Loucy (cell line): Measurements from ENCODE around the gene BAD.

Source experiments
- H2AFZ ChIP-seq: fragments of 200-600 bp; sonication (generic); 2 replicates; pipeline ENCODE4 v1.6.0; 2016; ENCODE audit warnings: antibody characterized with exemption, mild to moderate bottlenecking, low read length, moderate library complexity
- H3F3A ChIP-seq: fragments of 200-600 bp; 2 replicates; pipeline ENCODE4 v1.6.0; 2016; ENCODE audit warnings: antibody characterized with exemption, low read depth, mild to moderate bottlenecking
- H3K27me3 ChIP-seq: fragments of 200-600 bp; sonication (generic); 2 replicates; pipeline ENCODE4 v1.6.1; 2014; ENCODE audit warnings: low read length, mild to moderate bottlenecking; ENCODE audit not compliant: insufficient read depth, poor library complexity, severe bottlenecking
- H3K36me3 ChIP-seq: fragments of 200-600 bp; sonication (generic); 2 replicates; pipeline ENCODE4 v1.6.1; 2016; ENCODE audit warnings: low read length; ENCODE audit not compliant: insufficient read depth
- H3K4me1 ChIP-seq: fragments of 200-600 bp; sonication (generic); 2 replicates; pipeline ENCODE4 v1.5.1; 2014; ENCODE audit warnings: low read length, mild to moderate bottlenecking; ENCODE audit not compliant: insufficient read depth, poor library complexity, severe bottlenecking
- H3K4me2 ChIP-seq: fragments of 200-600 bp; sonication (generic); 2 replicates; pipeline ENCODE4 v1.6.0; 2014; ENCODE audit warnings: antibody characterized with exemption, low read length, low read depth, mild to moderate bottlenecking; ENCODE audit not compliant: poor library complexity, severe bottlenecking
- H3K4me3 ChIP-seq: fragments of 200-600 bp; sonication (generic); 2 replicates; pipeline ENCODE4 v1.5.1; 2014; ENCODE audit warnings: low read length, mild to moderate bottlenecking, mixed read lengths; ENCODE audit not compliant: poor library complexity, severe bottlenecking
- H3K79me2 ChIP-seq: fragments of 200-600 bp; sonication (generic); 2 replicates; pipeline ENCODE4 v1.6.1; 2014; ENCODE audit warnings: low read length; ENCODE audit not compliant: insufficient read depth
- H3K9ac ChIP-seq: fragments of 200-600 bp; sonication (generic); 2 replicates; pipeline ENCODE4 v1.6.0; 2014; ENCODE audit warnings: mild to moderate bottlenecking, low read depth, low read length, moderate library complexity; ENCODE audit not compliant: poor library complexity, severe bottlenecking
- H3K9me2 ChIP-seq: fragments of 200-600 bp; sonication (generic); replicated peaks from 2 replicates; pipeline ENCODE4 v1.6.1; 2016; ENCODE audit warnings: low read depth, low read length, mixed read lengths
- H3K9me3 ChIP-seq: fragments of 200-600 bp; sonication (generic); 2 replicates; pipeline ENCODE4 v1.6.1; 2014; ENCODE audit warnings: mild to moderate bottlenecking, antibody characterized with exemption, low read length, low read depth; ENCODE audit not compliant: insufficient read depth
- H4K20me1 ChIP-seq: fragments of 200-600 bp; sonication (generic); 2 replicates; pipeline ENCODE4 v1.6.0; 2014; ENCODE audit warnings: antibody characterized with exemption, low read length, mild to moderate bottlenecking; ENCODE audit not compliant: insufficient read depth, poor library complexity, severe bottlenecking
- EZH2phosphoT487 ChIP-seq: fragments of 200-600 bp; IDR thresholded peaks from 2 replicates; pipeline ENCODE4 v1.6.1; 2018; ENCODE audit warnings: antibody characterized with exemption, mild to moderate bottlenecking, moderate library complexity, borderline replicate concordance
- TF ChIP-seq, protein P1 (sequence below): fragments of 200-600 bp; sonication (generic); conservative IDR thresholded peaks from 2 replicates; pipeline ENCODE4 v1.5.1; 2014; ENCODE audit warnings: mild to moderate bottlenecking, antibody characterized with exemption, low read length

The BAD gene

DNA sequence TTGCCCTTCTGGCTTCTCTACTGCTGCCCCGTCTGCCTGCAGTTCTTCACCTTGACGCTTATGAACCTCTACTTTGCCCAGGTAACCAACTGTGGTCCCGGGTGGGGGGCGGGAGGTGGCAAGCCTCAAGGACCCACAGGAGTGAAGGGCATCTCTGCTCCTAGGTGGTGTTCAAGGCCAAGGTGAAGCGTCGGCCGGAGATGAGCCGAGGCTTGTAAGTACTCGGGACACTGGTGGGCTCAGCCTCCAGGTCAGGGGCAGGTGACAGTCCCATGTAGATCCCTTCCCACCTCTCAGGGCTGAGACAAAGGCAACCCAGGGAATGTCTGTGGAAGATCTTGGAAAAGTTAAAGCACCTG, 2.3 kb upstream of the BAD start:
- Histone ChIP-seq H3K36me3 (no peaks in the 10 kb centered on the region), H3K9me2 (no peaks in the 10 kb centered on the region), H3K4me2 (peak overlapping the region; percentile 96), H3K9ac (peak overlapping the region; percentile 87), H4K20me1 (no peaks in the 10 kb centered on the region), H3K9me3 (no peaks in the 10 kb centered on the region), H2AFZ (no peak overlapping the region), H3F3A (no peaks in the 10 kb centered on the region), H3K27me3 (no peaks in the 10 kb centered on the region), H3K4me3 (peak overlapping the region; percentile 99), H3K4me1 (peaks cover 8% of the 10 kb centered on the region), H3K79me2 (peaks cover 10% of the 10 kb centered on the region; the same call in 1 of the 2 replicates)
- no peak for TF ChIP-seq EZH2phosphoT487
- TF ChIP-seq, protein P1, sequence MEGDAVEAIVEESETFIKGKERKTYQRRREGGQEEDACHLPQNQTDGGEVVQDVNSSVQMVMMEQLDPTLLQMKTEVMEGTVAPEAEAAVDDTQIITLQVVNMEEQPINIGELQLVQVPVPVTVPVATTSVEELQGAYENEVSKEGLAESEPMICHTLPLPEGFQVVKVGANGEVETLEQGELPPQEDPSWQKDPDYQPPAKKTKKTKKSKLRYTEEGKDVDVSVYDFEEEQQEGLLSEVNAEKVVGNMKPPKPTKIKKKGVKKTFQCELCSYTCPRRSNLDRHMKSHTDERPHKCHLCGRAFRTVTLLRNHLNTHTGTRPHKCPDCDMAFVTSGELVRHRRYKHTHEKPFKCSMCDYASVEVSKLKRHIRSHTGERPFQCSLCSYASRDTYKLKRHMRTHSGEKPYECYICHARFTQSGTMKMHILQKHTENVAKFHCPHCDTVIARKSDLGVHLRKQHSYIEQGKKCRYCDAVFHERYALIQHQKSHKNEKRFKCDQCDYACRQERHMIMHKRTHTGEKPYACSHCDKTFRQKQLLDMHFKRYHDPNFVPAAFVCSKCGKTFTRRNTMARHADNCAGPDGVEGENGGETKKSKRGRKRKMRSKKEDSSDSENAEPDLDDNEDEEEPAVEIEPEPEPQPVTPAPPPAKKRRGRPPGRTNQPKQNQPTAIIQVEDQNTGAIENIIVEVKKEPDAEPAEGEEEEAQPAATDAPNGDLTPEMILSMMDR, result no peak

DNA sequence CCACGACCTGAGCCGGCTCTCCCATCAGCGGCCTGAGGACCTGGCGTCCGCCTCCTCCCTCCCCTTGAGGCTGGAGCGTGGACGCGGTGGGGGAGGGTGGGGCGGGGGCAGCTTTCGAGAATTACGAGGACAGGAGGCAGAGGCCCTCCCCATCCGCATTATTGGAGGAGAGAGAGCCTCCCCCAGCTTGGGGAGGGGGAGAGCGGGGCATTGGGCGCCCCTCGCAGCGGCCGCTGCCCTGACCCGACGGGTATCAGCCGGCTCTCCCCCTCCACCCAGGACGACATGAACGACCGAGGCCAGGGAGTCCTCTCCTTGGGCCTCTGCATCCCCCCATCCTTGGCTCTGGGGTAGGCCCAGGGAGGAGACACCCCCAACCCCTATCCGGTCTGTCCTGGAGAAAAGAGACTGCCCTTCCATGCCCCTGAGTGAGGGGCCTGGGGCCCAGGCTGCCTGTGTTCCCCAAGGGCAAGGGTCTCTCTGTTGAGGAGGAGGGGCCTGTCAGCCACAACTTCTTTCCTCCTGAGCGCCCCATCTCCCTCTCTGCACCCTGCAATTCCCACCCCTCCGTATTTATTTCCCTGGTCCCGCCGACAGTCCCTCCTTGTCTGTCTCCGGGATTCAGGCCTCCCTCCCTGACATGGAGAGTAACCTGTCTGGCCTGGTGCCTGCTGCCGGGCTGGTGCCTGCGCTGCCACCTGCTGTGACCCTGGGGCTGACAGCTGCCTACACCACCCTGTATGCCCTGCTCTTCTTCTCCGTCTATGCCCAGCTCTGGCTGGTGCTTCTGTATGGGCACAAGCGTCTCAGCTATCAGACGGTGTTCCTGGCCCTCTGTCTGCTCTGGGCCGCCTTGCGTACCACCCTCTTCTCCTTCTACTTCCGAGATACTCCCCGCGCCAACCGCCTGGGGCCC, 1.7 kb upstream of the BAD start:
- TF ChIP-seq, protein P1, result peak; percentile 60
- no peak for TF ChIP-seq EZH2phosphoT487
- no peaks in the 10 kb centered on the region for H3K9me3 ChIP-seq
- H3K27me3 ChIP-seq, result no peaks in the 10 kb centered on the region
- H3K9me2 ChIP-seq, result no peaks in the 10 kb centered on the region
- H3K4me2 ChIP-seq, result peak overlapping the region; percentile 96
- H2AFZ ChIP-seq, result peak overlapping the region; percentile 95
- no peaks in the 10 kb centered on the region for H3K36me3 ChIP-seq
- peaks cover 10% of the 10 kb centered on the region; the same call in 1 of the 2 replicates for H3K79me2 ChIP-seq
- no peaks in the 10 kb centered on the region for H3F3A ChIP-seq
- peaks cover 8% of the 10 kb centered on the region for H3K4me1 ChIP-seq
- H4K20me1 ChIP-seq, result no peaks in the 10 kb centered on the region
- peak overlapping the region; percentile 99 for H3K4me3 ChIP-seq
- H3K9ac ChIP-seq, result peak overlapping the region; percentile 87

DNA sequence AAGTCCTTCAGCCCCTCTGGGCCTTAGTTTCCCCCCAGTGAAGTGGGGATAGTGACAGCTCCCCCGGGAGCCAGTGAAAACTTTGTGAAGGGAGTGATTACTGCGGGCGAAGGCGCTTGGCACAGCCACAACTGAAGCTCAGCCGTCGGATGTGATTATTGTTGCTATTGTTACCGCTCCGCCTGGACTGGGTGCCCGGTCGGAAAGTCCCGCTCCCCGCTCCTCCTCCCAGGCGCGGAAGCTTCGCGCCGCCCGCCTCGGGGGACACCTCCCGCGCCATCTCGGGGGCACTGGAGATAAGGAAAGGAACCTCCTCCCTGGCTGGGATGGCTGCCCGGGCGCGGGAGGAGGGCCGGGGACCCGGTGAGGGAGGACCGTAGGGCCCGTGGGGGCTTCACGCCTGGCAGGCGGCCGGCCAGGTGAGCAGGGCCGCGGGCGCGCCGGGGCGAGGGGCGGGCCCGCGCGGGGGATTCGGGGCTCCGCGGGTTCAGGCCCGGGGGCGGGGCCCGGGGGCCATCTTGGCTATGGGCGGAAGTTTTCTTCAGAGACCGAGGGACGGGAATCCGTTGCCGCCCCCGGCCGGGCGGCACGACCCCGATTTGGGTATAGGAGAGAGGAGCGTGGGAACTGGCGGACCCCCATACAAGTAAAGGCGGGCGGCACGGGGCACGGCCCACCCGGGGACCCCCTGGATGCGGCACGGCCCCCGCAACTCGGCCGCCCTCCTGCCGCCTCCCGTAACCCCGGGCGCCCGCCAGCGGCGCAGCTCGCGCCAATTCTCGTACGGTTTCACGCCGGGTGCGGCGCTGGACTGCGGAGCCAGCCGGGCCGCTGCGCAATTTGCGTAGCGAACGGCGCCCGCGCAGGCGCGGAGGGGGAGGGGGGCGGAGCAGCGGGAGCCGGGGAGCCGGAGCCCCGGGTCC, 758 bp upstream of the BAD start, which contains the start of gene GPR137:
TSS of gene GPR137 (plus strand) at position 887 of the 923 bp plus-strand sequence. CDS start 677 bp downstream, outside the sequence.
- H3F3A ChIP-seq, result no peaks in the 10 kb centered on the region
- no peaks in the 10 kb centered on the region for H3K36me3 ChIP-seq
- no peaks in the 10 kb centered on the region for H3K9me3 ChIP-seq
- H3K4me3 ChIP-seq, result peak within 1 kb of the TSS; percentile 99
- H3K27me3 ChIP-seq, result no peaks in the 10 kb centered on the region
- H3K79me2 ChIP-seq, result peaks cover 10% of the 10 kb centered on the region; the same call in 1 of the 2 replicates
- H3K4me1 ChIP-seq, result peaks cover 8% of the 10 kb centered on the region
- H2AFZ ChIP-seq, result peak within 1 kb of the TSS; percentile 95
- H3K9me2 ChIP-seq, result no peaks in the 10 kb centered on the region
- H4K20me1 ChIP-seq, result no peaks in the 10 kb centered on the region
- H3K4me2 ChIP-seq, result peak within 1 kb of the TSS; percentile 96
- TF ChIP-seq, protein P1, result no peak
- TF ChIP-seq EZH2phosphoT487, result no peak
- peak within 1 kb of the TSS; percentile 87 for H3K9ac ChIP-seq
